GM18873 (cell line): ENCODE measurements around the gene SLC8A1.

Source experiments
- ATAC-seq: cut with Tn5 transposase; IDR thresholded peaks from one replicate; pipeline ENCODE4 v1.9.1; 2021; ENCODE audit warnings: mild to moderate bottlenecking, moderate library complexity, moderate number of reproducible peaks; ENCODE audit not compliant: unreplicated experiment, low FRiP score

SLC8A1 gene

DNA sequence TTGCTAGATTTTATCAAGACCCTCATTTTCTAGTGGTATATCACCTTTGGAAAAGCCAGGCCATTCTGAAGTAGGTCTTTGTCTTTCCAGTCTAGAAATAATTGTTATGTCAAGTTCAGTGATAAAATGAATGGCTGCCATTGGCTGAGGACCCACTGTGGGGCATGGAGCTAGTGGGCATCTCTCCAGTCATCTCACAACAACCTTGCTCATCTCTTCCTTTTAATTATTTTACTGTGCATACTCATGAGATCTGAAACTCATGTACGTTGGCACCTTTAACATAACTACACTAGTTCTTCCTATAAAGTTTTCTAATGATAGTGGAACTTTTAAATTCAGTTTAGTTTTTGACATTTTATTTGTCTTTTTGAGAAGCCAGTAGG, 240.9 kb downstream of the SLC8A1 start:
- no peak for ATAC-seq

DNA sequence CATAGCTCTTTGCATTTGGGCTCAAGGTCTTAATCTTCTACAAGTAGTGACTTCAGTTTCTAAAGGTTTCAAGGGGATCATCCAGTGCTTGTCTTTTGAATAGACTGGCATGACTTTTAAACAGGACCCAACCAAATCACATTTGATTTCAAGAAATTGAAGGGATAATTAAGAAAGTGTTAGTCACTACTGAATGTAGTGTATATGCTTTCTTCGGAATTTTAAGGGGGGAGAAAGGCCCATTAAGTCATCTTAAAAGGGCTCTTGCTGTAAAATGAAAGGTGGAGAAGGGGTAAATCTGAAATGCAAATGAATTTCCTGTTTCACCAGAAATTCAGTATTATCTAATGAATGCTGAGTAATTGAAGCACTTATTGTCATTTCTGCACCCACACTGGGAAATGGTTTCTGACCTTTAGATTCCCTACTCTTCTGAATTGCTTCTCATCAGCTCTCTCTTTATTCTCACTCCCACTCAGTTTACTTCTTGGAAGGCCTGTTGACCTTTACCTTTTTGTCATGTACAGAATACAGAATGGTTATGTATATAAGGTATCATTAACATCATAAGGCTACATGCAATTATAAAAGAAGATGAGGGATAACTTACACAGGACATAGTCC, 241.4 kb downstream of the SLC8A1 start:
- no peak for ATAC-seq

DNA sequence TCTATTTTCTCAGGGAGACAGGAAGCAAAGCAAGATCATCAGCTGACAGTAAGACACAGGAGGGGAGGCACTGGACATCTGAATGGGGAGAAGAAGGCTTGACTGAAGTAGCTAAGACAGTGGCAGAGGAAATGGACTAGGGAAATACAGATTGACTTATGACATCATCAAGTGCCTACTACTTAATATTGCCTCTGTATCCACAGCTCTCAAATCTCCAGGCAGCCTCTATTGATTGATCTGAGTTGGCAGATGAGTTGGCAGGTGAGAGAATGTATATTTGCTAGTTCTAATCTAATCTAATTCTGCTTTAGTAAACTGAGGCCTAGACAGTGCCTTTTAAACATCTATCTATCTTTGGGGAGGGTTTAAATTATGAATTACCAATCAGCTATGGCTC, 242.1 kb downstream of the SLC8A1 start:
- ATAC-seq: no peak

DNA sequence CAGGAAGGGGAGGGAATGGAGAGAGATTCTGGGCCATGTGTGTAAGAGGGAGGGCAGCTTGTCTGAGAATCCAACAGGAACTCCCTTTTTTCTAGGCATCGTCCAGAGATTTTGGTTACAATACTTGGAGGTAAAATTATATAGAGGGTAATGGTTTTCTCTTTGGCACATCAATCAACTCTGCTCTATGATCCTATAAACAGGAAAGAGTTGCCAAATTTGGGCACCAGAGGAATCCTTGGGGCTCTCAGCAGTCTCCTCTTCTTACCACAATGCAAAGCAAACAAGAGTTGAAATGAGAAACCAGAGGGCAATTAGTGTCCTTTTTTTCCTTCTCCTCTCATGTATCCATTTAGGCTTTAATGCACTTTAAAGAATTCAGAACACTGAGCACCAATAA, 243.4 kb downstream of the SLC8A1 start:
- no peak for ATAC-seq

DNA sequence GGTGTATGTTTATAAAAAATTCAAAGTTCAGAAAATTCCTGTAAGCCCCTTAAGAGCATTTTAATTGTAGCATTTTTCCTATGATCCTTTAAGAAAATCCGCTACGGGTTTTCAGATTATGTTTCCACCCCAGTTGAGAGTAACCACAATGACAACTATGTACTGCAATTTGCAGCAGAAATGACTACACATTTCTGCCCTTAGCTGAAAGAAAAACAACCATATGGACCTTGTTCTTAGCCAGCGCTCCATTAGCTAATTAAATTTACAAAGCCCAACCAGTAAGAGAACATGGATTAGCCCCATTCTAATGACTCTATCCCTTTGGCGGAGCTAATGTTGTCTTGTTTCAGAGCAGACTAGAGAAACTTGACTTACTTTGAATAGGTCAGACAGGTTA, 247.6 kb downstream of the SLC8A1 start:
- no peak for ATAC-seq

DNA sequence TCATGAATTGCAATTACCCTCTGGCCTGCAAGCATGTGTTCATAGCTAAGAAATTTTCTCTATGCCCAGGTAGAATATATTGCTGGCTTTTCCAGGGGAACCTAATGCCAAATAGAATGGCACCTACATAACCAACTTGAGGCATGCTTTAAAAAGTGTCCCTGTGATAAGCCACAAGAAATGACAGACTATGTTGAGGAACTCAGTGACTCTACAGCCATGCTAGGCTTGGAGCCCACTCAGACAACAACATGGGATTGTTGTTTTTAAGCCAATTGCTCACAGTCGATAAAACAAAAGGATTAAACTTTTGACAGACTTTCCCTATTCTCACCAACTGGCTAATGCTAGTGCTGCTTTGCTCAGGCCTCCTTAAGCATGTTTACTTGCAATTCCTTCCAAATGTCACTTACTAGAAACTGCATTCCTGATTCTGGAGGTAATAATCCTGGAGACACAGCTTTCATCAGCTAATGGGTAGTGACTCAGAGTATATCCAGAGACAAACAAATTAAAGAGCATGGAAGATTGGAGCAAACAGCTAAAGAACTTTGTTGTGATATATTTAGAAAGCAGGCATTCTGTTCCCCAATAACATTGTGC, 249.0 kb downstream of the SLC8A1 start:
- no peak for ATAC-seq

DNA sequence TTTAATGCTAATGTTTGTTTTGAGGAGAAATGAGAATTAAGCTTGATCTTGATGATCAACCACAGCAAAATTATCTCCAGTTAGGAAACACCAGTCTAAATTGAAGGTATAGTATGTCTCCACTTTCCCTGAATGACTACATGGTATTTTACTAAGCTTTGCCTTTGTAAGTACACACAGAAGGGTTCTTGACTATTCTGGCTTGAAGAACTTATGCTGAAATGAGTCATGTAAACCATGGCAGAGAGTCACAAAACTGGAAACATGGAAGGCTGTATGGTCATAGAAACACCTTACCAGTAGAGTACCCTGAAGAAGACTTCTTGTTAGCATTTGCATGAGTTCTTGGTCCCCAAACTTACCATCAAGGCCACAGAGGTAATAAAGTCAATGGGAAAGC, 250.5 kb downstream of the SLC8A1 start:
- ATAC-seq: no peak

DNA sequence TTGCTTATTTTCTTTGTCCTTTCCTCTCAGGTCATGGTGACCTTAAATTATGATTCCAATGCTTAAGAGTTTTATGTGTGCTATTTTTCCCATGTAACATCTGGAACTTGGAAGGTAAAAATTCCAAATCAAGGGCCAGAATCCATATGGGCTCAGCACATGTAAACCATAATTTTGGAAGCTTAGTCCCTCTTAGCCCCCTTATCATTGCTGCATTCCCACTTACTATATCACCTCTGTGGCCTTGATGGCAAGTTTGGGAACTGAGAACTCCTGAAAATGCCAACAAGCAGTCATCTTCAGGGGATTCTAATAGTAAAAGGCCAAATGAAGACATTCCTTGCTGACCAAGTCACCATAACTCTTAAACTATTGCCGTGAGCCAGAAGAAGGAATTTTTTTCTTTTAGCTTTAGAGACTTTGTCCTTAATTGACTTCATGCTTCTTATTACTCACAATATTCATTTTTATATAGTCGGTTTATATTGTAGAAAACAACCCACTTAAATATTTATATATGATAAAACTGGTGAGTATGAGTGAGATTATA, 251.4 kb downstream of the SLC8A1 start:
- ATAC-seq: no peak

DNA sequence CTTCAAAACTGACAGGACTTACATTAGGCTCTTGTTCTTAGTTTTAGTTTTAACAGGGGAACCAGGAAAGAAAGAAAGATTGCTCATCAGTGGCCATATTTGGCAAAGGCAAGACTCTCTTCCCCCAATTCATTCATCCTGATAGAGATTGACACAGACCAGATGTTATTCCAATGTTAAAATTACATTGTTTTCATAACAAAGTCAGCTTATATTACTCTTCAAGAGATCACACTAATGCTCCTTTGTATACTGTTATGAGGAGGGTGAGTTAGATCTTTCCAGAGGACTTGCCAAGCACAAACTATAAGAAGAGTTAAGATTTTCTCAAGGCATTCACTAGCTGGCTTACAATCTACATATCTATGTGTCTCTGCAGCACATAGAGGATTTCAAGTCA, 252.1 kb downstream of the SLC8A1 start:
- ATAC-seq: no peak

DNA sequence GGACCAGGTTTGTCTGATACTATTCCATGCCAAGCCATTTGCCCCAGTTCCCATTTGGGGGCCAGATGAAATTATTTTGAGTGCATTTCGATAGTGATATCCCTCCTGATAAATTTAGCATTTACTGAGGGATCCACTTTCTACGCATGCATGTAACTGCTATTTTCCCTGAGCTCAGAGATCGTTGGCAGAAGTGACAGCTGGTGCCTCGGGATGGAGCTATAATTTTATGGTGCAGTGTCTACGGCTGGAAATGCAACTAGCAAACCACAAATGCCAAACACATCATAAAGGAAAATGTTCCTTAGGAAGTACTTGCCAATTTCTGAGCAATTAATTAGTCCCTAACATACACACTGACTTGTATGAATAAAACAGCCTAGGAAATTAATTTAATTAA, 254.8 kb downstream of the SLC8A1 start:
- ATAC-seq: no peak

DNA sequence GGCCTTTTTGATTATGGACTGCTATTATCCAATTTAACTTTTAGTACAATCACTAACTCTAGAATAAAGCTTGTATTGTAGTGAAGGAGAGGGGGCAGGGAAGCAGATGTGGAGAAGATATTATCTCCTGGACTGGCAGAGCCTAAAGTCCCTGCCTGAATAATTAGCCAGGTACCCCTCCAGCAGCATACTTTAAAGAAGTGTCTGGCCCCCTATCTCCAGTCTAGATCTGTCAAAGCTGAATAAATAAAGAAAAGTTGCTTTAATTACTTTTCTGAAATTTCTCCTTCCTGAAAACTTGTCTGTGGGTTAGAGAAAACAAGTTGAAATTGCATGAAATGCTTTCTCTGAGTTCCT, 258.2 kb downstream of the SLC8A1 start:
- ATAC-seq: no peak

DNA sequence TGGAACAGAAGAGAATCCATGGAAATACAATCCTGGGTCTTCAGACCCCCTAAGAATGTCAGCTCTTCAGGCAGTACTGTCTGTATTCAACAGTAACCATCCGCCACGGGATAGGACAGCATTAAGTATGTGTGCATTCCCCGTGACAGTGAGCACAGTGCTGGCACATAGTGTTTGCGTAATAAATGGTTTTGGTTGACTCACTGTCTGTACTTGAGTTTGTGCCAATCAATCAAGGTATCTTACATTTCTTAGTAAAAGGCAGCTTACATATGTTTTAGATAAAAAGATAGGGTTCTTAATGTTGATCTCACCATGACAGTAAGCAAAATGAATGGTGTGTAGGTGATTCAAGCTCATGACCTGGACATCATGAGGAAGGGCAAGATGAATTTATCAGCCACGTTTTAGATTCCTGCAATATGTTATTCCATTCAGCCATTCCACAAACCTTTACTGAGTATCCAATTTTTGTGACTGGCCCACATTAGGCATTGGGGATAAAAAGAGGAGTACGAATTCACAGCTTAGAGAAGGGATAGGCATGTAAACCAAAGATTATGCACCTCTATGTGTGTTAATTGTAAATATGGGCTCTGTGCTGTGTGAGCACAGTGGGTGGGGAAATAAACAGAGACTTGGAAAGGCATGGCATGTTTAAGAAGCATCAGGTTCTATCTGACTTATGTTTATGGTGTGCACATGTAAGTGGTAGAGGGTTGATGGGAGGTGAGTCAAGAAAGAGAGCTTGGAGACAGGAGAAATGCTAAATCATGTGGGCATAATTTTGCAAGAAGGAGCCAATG, 258.8 kb downstream of the SLC8A1 start:
- no peak for ATAC-seq

DNA sequence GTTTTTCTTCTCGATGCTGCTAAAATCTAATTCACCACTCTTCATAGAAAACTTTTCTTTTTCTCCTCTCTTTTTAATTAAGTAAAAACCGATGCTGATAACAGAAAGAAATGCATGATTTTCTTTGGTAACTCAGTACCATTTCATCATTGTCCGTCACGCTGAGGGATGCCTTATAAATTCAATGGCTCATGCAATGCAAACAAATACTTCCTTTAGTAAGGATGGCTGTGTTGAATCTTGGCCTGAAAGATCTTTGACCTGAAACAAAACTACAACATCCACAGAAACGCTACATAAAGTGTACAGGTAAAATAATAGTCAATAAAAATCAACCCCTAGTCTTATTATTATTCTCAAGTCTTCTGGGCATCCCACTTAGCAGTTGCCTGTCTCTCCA, 261.4 kb downstream of the SLC8A1 start:
- no peak for ATAC-seq

DNA sequence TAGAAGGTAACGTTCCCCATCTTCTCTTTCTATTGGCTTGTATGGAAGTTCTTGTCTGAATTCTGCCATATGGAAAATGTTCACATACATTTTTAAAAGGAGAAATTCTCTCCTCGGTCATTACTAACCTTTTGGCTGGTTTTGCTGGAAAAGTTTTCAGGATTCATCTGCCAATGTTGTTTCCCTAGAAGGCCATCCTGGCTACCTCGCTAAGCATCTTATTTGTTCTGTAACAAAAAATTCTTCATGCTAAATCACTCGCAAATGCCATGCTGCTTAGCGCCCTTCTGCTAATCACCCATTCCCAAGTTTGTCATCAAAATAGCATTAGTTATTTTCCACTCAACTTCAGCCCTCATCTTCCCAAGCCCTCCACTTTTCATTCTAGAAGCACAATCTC, 262.0 kb downstream of the SLC8A1 start:
- no peak for ATAC-seq

DNA sequence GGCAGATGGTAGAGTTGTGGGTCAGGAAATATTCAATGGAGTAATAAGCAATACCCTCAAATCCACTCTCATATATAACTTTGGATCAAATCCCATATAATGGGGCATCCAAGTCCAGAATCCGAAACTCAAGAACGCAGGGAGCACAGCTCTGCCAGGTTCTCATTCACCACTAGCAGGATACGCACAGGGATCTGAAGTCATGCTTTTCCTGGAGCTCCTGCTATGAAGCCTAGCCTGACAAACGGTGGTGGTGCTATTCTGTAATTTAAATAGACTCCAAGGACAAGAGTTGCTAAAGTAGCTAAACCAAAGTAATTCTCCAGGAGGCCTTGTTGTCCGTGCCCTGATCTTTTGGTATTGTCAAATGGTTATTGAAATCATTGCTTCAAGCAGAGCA, 264.8 kb downstream of the SLC8A1 start:
- ATAC-seq: no peak

DNA sequence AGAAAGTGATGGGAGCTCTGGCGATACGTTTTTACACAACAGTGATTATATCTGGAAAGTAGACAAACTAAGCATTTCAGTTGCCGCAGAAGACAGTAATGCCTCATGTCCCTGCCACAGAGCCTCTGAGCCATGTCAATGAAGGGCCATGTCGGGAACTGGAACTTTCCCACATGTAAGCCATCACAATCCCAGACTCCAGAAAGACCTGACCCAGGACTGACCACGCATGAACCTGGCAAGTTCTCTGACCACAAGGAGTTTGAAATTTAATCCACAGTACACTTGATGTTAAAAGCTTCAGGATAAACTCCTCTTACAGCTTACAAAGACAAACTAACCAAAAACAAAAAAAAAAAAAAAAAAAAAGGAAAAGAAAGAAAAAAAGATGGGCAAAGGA, 267.3 kb downstream of the SLC8A1 start:
- no peak for ATAC-seq

DNA sequence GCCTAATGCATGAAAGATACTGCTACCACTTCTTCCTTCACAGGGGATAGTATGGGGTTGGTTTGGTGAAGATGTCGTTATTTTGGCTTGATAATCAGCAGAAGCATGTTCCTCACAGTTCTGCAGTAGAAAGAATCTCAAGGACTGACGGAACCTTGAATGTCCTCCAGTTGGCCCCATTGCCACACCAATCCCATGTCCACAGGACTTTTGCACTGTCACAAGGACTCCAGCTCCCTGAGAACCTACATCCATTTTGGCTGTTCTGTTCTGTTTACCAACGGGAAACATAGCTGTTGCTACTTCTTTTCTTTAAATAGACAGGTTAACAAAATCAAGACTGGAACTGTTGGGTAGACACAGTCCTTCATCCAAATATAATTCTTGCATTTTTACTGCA, 270.0 kb downstream of the SLC8A1 start:
- ATAC-seq: no peak

DNA sequence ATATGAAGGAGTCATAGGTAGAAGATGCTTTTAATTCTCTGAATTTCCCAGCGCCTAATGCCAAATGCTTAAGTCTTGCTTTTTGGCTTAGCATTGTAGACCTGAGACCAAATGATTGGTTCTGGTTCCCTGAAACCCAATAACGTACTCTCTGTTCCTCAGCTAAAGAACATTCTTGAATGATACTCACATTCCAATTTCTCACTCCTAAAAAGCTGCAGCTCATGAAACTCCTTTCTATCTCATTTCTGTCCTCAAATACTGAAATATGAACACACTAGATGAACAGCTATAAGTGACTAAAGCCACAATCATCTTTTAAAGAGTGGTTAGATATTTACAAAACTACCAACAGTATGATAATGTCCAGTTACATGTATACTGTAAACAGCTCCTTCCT, 272.1 kb downstream of the SLC8A1 start:
- no peak for ATAC-seq

DNA sequence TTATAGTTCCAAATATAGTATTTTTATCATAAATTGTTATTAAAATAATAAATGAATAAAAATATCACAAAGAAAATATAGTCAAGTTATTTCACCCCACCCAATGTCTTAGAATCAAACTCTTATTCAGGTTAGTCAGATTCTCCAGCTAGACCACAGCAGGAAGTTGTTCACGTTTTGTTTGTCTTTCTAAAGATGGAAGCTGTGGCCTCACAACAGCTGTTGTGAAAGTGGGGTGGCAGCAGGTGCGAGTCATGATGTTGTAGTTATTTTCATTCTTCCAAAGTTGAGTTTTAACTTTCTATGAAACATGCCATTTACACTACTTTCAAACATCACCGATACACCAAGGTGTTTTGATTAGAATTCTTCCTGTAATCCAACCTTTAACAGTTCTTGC, 272.9 kb downstream of the SLC8A1 start:
- no peak for ATAC-seq

DNA sequence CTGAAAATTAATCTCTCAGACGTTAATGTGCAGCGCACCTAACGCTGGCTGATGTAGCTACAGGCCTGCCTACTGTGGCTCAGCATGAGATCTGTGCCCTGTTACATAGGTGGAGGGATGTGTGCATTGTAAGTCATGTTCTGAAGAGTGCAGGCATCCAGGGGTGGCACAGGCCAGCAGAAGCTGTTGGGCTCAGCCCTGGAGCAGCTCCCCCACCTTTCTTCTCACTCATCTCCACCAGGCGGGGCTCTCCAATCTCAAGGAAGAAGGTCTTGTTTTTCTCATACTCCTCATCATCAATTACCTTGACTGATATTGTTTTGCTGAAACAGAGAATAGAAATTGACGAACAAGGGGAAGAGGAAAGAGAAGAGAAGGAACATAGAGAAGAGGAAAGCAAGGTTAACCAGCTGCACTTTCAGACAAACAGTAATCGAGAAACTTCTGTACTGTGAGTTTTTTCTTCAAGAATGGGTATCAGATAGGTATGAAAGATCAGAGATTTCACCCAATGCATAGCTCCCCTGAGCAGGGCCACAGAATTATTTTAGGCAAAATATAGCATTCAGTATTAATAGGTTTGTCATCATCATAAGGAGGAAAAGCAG, 273.6 kb downstream of the SLC8A1 start:
- no peak for ATAC-seq

DNA sequence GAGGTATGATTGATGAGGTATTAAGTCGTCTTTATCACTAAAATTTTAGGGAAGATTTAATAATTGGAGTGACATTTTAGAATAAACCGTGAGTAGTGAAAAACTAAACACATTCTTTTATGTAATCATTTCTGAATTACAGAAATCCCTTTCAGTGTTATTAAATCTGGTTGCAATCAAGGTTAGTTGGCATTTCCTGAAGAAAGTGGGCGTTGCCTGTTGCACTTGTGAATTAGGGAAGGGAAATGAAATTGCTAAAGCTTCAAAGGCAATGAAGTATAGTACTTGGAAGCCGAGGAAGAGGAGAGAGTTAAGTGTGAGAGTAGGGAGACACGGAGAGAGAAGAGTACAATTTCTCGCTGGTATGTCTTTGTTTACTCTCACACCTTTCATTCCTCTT, 274.5 kb downstream of the SLC8A1 start:
- ATAC-seq: no peak
